Loucy (cell line): ENCODE data around the gene SRGAP1.

Experiments
- CTCF ChIP-seq: fragments of 200-600 bp; sonication (generic); conservative IDR thresholded peaks from 2 replicates; pipeline ENCODE4 v1.5.1; 2014; ENCODE audit warnings: mild to moderate bottlenecking, antibody characterized with exemption, low read length
- EZH2phosphoT487 ChIP-seq: fragments of 200-600 bp; IDR thresholded peaks from 2 replicates; pipeline ENCODE4 v1.6.1; 2018; ENCODE audit warnings: antibody characterized with exemption, mild to moderate bottlenecking, moderate library complexity, borderline replicate concordance

- TF ChIP-seq EZH2phosphoT487, result no peak
- TF ChIP-seq CTCF, result no peak
Measured at GRCh38 chr12:64110864-64111263, 266.4 kb downstream of the SRGAP1 start.
